ENCODE measurements around the gene ADI1.
"Not testable (repeated sequence)": the region's sequence is repeated elsewhere in the genome, so short reads cannot be mapped to it uniquely, and the experiment has no call there.

The ADI1 gene

GRCh38 chr2:3527886-3528785 is 8.8 kb upstream of the ADI1 start:
- no peak for DNase-seq

DNA sequence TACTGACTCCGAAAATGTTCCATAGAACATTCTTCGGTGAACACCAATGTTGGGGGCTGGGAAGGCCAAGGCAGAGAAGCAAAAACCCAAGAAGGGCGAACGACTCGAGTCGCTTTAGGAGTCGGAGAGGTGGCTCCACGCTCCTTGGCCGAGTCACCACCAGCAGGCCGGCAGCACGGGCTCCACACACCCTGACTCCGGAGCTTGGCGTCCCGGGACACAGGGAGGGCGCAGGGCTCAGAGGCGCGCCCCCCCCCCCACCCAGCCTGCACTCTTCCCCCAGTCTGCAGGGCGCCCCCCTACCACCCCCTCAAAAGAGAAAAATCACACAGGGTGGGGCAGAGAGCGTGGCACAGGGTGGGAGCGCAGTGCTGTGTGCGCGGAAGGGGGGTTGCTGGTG is 7.5 kb upstream of the ADI1 start:
- no peak for DNase-seq

DNA sequence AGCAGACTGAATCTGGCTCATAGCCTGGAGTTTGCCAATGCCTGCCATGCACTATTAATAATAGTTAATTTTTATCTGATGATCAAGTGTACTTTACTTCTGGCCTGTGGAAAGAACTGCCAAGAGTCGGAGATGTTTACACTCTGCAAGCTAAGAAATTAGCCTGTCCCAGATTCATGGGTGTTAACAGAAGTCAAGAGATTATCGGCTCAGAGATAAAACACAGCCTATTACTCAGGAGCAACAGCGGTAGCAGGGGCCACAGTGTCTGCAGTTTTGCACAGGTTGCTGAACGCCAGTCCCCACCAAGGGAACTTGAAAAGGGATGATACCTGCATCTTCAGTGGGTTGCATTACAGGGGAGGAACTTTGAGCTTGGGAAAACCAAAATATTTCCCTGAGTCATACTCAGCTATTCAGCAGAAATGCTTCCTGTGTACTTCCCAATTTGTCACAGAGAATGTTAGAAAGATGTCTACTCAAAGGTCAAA is 4.3 kb upstream of the ADI1 start:
- no peak for DNase-seq

GRCh38 chr2:3522961-3523421 is 3.7 kb upstream of the ADI1 start:
- DNase-seq = no peak

DNA sequence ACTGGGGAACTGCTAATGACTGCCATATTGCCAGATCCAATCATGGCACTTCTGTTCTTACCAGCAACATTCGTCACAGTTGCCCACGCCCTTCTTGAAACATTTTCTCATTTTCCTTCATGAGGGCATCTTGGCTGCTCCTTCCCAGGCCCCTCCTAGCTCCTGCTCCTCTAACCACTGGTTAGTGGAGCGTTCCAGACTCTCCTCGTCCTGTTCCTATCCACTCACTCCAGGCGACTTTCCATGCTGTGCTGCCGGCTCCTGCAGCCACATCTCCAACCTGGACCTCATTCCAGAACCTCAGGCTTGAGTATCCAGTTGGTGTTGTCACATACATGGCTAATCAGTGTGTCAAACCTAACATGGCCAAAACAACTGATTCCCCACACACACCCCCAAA is 1.3 kb upstream of the ADI1 start:
- DNase-seq = no peak

- peak; percentile 99 for DNase-seq
These were observed 656 bp downstream of the ADI1 start for GRCh38 chr2:3518496-3519254.

- no peak for DNase-seq
These were observed 1.3 kb downstream of the ADI1 start for GRCh38 chr2:3517948-3518495.

GRCh38 chr2:3516831-3517230 is 2.5 kb downstream of the ADI1 start:
- no peak for DNase-seq

GRCh38 chr2:3515438-3515837 is 3.9 kb downstream of the ADI1 start:
- DNase-seq = not testable (repeated sequence)

DNA sequence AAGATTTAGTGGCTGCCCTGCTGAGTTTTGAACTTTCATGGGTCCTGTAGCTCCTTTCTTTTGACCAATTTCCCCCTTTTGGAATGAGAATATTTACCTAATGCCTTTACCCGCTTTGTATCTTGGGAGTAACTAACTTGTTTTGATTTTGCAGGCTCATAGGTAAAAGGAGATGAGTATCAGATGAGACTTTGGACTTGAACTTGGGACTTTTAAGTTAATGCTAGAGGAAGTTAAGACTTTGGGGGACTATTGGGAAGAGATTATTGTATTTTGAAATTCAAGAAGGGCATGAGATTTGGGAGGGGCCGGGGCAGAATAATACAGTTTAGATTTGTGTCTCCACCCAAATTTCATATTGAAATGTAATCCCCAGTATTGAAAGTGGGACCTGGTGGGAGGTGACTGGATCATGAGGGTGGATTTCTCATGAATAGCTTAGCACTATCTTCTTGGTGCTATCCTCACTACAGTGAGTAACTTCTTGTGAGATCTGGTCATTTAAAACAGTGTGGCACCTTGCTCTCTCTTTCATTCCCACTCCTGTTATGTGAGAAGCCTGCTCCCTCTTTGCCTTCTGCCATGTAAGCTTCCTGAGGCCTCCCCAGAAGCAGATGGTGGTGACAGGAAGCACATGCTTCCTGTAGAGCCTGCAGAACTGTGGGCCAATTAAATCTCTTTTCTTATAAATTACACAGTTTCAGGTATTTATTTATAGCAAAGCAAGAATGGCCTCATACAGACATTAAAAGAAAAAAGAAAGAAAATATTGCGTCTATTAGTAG is 6.1 kb downstream of the ADI1 start:
- DNase-seq = no peak

DNA sequence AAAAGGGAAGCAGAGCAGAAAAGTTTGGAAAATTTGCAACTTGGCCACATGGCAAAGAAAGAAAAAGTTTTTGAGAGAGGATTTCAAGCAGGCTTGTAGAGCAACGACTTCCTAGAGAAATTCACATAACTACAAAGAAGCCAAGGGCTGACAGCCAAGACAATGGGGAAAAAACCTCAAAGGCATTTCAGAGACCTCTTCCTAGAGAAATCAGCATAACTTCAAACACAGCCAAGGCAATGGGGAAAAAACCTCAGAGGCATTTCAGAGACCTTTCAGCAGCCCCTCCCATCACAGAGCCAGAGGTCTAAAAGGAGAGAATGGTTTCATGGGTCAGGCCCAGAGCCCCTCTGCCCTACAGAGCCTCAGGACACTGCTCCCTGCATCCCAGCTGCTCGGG is 7.2 kb downstream of the ADI1 start:
- DNase-seq = no peak

- DNase-seq = no peak
These were observed 13.6 kb downstream of the ADI1 start for GRCh38 chr2:3505771-3506170.

DNA sequence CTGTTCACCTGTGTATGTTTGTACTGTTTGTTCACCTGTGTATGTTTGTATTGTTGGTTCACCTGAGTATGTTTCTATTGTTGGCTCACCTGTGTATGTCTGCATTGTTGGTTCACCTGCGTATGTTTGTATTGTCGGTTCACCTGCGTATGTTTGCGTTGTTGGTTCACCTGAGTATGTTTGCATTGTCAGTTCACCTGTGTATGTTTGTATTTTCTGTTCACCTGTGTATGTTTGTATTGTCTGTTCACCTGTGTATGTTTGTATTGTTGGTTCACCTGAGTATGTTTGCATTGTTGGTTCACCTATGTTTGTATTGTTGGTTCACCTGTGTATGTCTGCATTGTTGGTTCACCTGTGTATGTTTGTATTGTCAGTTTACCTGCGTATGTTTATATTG is 14.6 kb downstream of the ADI1 start:
- no peak for DNase-seq

GRCh38 chr2:3503483-3503882 is 15.8 kb downstream of the ADI1 start:
- DNase-seq = no peak

GRCh38 chr2:3503046-3503445 is 16.3 kb downstream of the ADI1 start:
- no peak for DNase-seq

GRCh38 chr2:3500326-3500899 is 18.9 kb downstream of the ADI1 start:
- no peak for DNase-seq

- DNase-seq = no peak
These were observed 20.4 kb downstream of the ADI1 start for GRCh38 chr2:3498783-3499394.

DNA sequence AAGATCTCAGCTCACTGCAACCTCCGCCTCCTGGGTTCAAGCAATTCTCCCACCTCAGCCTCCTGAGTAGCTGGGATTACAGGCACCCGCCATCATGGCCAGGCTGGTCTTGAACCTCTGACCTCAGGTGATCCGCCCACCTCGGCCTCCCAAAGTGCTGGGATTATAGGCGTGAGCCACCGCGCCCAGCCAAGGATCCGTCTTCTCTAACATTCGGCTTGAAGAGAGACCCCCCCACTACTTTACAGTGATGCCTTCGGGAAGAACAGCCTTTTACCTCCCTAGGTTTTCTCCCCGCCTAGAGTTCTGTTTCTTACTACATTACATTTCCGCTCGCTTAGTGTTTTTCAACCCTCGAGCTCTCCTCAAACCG is 22.6 kb downstream of the ADI1 start:
- DNase-seq = not testable (repeated sequence)

DNA sequence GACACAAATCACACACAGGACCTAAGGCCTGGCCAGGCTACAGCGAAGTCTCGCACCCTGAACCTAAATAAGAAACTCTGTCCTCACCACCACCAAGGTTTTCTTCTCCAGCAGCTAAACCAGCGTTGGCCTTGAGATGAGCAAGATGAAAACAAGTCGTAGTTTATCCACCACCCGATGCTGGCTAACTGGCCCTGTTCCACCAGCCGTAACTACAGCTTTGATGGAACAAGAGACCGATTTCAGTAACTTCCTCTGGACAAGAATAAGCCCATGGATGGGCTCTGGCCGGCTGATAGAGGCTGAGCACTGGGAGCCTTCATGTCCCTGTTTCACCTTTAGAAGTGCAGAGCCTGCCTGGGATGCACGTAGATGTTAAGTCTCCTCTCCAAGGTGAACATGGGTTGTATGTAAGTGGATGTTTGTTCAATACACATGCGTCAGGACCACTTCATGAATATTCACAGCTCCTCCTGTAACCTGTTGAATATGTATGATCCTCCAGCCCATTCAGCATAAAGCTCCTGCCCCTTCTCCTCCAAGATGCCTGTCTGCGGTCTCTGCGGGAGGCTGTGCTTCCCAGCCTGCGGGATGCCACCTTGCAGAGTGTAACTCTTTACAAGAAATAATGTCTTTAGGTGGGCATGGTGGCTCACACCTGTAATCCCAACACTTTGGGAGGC is 24.2 kb downstream of the ADI1 start:
- DNase-seq = no peak

- no peak for DNase-seq
These were observed 25.7 kb downstream of the ADI1 start for GRCh38 chr2:3493615-3494007.

GRCh38 chr2:3492951-3493614 is 26.2 kb downstream of the ADI1 start:
- DNase-seq = no peak
